ENCODE measurements around the gene CYP26C1.

CYP26C1 gene

GRCh38 chr10:93073539-93074146 is 13.0 kb downstream of the CYP26C1 start, which contains the start of gene CYP26A1:
TSS of gene CYP26A1 (plus strand) at chr10:93073893. CDS start at chr10:93073935, 42 bp downstream.
- H3K4me1 ChIP-seq (ENCODE audit: control insufficient read depth, insufficient read depth, low read length) = peaks cover 39% of the 10 kb centered on the region
- no peaks in the 10 kb centered on the region for H3K36me3 ChIP-seq (ENCODE audit: insufficient read depth, low read length)
- H3K9ac ChIP-seq (ENCODE audit: low read depth, low read length) = no peak within 1 kb of the TSS
- H3K4me2 ChIP-seq (ENCODE audit: low read length) = peak within 1 kb of the TSS; percentile 60
- no peaks in the 10 kb centered on the region for H3K9me3 ChIP-seq (replicated peaks; ENCODE audit: low read length)
- peak within 1 kb of the TSS; percentile 53 for H3K4me3 ChIP-seq (ENCODE audit: low read length)
- H3K27me3 ChIP-seq (ENCODE audit: control insufficient read depth, insufficient read depth, low read length) = peaks cover 90% of the 10 kb centered on the region

DNA sequence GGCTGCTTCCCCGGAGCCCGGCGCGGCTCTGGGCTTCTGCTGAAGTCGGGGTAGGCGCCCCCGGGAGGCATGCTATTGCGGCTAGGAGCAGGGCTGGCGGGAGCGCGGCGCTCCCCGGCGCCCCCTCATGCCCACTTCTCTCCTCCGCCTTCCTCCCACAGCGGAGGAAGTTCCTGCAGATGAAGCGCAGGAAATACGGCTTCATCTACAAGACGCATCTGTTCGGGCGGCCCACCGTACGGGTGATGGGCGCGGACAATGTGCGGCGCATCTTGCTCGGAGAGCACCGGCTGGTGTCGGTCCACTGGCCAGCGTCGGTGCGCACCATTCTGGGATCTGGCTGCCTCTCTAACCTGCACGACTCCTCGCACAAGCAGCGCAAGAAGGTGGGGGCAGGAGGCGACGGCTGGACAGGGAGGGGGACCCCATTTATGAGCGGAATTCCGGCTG is 13.6 kb downstream of the CYP26C1 start:
- peak overlapping the region; percentile 46 for H3K4me3 ChIP-seq (ENCODE audit: low read length)
- peaks cover 85% of the 10 kb centered on the region for H3K27me3 ChIP-seq (ENCODE audit: control insufficient read depth, insufficient read depth, low read length)
- H3K4me1 ChIP-seq (ENCODE audit: control insufficient read depth, insufficient read depth, low read length) = peaks cover 37% of the 10 kb centered on the region
- H3K9me3 ChIP-seq (replicated peaks; ENCODE audit: low read length) = no peaks in the 10 kb centered on the region
- H3K4me2 ChIP-seq (ENCODE audit: low read length) = peak overlapping the region; percentile 60
- H3K9ac ChIP-seq (ENCODE audit: low read depth, low read length) = no peak overlapping the region
- no peaks in the 10 kb centered on the region for H3K36me3 ChIP-seq (ENCODE audit: insufficient read depth, low read length)

- Histone ChIP-seq H3K4me1 (ENCODE audit: control insufficient read depth, insufficient read depth, low read length) (peaks cover 43% of the 10 kb centered on the region), H3K4me3 (ENCODE audit: low read length) (peak overlapping the region; percentile 46), H3K27me3 (ENCODE audit: control insufficient read depth, insufficient read depth, low read length) (peaks cover 84% of the 10 kb centered on the region), H3K9me3 (replicated peaks; ENCODE audit: low read length) (no peaks in the 10 kb centered on the region), H3K36me3 (ENCODE audit: insufficient read depth, low read length) (no peaks in the 10 kb centered on the region), H3K4me2 (ENCODE audit: low read length) (peak overlapping the region; percentile 60), H3K9ac (ENCODE audit: low read depth, low read length) (no peak overlapping the region)
Measured at GRCh38 chr10:93074597-93075368, 14.2 kb downstream of the CYP26C1 start.

GRCh38 chr10:93075369-93076221 is 15.0 kb downstream of the CYP26C1 start:
- Histone ChIP-seq H3K27me3 (ENCODE audit: control insufficient read depth, insufficient read depth, low read length) (peaks cover 79% of the 10 kb centered on the region), H3K9ac (ENCODE audit: low read depth, low read length) (no peak overlapping the region), H3K36me3 (ENCODE audit: insufficient read depth, low read length) (no peaks in the 10 kb centered on the region), H3K9me3 (replicated peaks; ENCODE audit: low read length) (no peaks in the 10 kb centered on the region), H3K4me2 (ENCODE audit: low read length) (peak overlapping the region; percentile 60), H3K4me3 (ENCODE audit: low read length) (no peak overlapping the region), H3K4me1 (ENCODE audit: control insufficient read depth, insufficient read depth, low read length) (peaks cover 51% of the 10 kb centered on the region)

DNA sequence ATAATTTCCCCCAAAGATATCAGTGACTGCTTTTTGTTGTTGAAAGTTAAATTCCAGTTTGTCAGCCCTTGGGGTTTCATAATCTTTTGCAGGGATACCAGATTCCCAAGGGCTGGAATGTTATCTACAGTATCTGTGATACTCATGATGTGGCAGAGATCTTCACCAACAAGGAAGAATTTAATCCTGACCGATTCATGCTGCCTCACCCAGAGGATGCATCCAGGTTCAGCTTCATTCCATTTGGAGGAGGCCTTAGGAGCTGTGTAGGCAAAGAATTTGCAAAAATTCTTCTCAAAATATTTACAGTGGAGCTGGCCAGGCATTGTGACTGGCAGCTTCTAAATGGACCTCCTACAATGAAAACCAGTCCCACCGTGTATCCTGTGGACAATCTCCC is 16.3 kb downstream of the CYP26C1 start:
- Histone ChIP-seq H3K36me3 (ENCODE audit: insufficient read depth, low read length) (no peaks in the 10 kb centered on the region), H3K4me3 (ENCODE audit: low read length) (no peak overlapping the region), H3K4me2 (ENCODE audit: low read length) (no peak overlapping the region), H3K4me1 (ENCODE audit: control insufficient read depth, insufficient read depth, low read length) (peaks cover 52% of the 10 kb centered on the region), H3K27me3 (ENCODE audit: control insufficient read depth, insufficient read depth, low read length) (peaks cover 73% of the 10 kb centered on the region), H3K9me3 (replicated peaks; ENCODE audit: low read length) (no peaks in the 10 kb centered on the region), H3K9ac (ENCODE audit: low read depth, low read length) (no peak overlapping the region)

DNA sequence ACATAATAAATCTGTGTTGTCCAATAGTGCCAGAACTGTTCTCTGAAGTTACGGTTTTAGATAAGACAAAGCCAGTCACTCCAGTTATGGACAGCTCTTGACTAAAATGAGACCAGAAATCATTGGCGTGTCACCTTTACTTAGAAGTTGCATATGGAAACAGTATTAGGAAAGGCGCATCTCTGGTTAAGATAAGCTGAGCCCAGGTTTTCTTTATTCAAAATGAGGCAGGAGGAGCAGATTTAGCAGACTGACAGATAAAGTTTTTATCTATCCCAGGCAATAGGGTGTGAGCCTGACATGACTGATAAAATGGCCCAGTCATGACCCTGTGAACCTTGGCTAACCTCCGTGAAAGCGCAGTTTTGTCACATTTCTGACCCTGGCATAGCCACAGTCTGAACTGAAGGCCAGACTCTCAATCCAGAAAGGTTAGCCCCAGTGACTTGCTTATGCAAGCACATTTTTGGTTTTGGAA is 17.3 kb downstream of the CYP26C1 start:
- peaks cover 63% of the 10 kb centered on the region for H3K27me3 ChIP-seq (ENCODE audit: control insufficient read depth, insufficient read depth, low read length)

DNA sequence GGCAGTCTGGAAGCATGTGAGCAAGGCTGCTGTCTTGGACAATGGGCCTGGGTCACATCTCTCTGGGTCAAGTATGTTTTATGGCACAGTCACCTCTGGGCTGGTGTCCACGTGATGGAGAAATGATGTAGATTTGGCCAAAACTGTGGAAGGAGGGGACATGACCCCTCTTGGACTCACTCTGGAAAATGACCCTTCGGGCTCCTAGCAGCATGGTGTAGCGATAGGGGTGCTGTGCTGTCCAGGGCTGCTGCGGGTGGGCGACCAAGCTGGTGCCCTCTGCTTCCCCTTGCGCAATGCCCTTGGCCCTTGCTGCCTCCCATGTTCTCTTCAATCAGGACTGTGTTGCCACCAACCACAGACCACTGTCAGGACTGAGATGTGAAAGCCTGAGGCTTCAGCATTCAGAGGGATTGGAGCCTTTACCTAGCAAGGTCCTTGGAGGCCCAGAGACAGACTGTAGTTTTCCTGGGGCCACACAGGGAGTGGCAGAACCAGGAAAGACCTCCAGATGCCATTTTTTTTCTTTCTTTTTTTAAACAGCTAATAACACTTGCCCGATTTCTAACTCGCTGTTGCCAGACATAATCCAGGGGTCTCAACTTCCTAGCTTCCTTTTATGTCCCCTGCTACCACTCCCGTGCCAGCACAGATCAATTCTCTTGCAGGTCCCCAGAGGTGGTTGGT is 19.2 kb downstream of the CYP26C1 start:
- peaks cover 47% of the 10 kb centered on the region for H3K27me3 ChIP-seq (ENCODE audit: control insufficient read depth, insufficient read depth, low read length)
- H3K36me3 ChIP-seq (ENCODE audit: insufficient read depth, low read length) = no peaks in the 10 kb centered on the region
- no peaks in the 10 kb centered on the region for H3K9me3 ChIP-seq (replicated peaks; ENCODE audit: low read length)
- peak overlapping the region; percentile 21 for H3K4me3 ChIP-seq (ENCODE audit: low read length)
- peaks cover 29% of the 10 kb centered on the region for H3K4me1 ChIP-seq (ENCODE audit: control insufficient read depth, insufficient read depth, low read length)
- peak overlapping the region; percentile 13 for H3K9ac ChIP-seq (ENCODE audit: low read depth, low read length)
- peak overlapping the region; percentile 71 for H3K4me2 ChIP-seq (ENCODE audit: low read length)

More for the DNA sequence above, 17.3 kb downstream of the CYP26C1 start:
- H3K9ac ChIP-seq (ENCODE audit: low read depth, low read length) = no peak overlapping the region
- H3K36me3 ChIP-seq (ENCODE audit: insufficient read depth, low read length) = no peaks in the 10 kb centered on the region
- no peak overlapping the region for H3K4me2 ChIP-seq (ENCODE audit: low read length)
- H3K9me3 ChIP-seq (replicated peaks; ENCODE audit: low read length) = no peaks in the 10 kb centered on the region
- H3K4me1 ChIP-seq (ENCODE audit: control insufficient read depth, insufficient read depth, low read length) = peaks cover 43% of the 10 kb centered on the region
- no peak overlapping the region for H3K4me3 ChIP-seq (ENCODE audit: low read length)

DNA sequence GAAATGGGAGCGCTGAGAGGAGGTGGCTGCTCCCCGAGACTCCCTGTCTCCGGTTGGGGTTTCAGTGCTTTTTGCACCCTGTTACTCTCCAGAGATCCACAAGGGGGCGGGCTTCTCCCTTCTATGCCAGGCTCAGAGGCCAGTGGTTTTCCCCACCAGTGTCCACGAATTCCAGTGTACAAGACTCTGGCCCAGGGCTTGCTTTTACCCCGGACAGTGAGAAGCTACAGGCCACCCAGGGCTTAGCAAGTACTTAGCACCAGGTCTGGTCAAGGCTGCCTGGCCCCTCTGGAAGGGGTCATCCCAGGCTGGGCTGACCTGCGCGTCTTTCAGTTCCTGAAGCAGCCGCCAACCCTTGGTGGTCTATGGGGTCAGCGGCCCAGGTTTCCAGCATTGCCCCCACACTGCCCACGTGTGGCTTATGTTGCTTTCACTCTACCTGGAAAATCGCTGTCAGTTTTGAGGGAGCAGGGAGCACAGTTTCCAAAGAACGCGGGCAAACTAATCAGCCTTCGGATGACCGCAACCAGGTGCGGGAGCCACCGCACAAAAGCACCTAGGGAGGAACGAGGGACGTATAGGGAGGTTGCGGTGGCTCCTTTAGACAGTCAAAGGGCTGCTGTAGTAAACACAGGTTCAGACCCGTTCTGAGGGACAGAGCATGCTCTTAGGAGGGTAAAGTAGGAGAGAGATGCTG is 19.9 kb downstream of the CYP26C1 start:
- Histone ChIP-seq H3K27me3 (ENCODE audit: control insufficient read depth, insufficient read depth, low read length) (peaks cover 41% of the 10 kb centered on the region), H3K4me1 (ENCODE audit: control insufficient read depth, insufficient read depth, low read length) (peaks cover 23% of the 10 kb centered on the region), H3K4me3 (ENCODE audit: low read length) (peak overlapping the region; percentile 21), H3K9ac (ENCODE audit: low read depth, low read length) (peak overlapping the region; percentile 13), H3K9me3 (replicated peaks; ENCODE audit: low read length) (no peaks in the 10 kb centered on the region), H3K36me3 (ENCODE audit: insufficient read depth, low read length) (no peaks in the 10 kb centered on the region), H3K4me2 (ENCODE audit: low read length) (peak overlapping the region; percentile 71)

- Histone ChIP-seq H3K27me3 (ENCODE audit: control insufficient read depth, insufficient read depth, low read length) (peaks cover 32% of the 10 kb centered on the region), H3K4me1 (ENCODE audit: control insufficient read depth, insufficient read depth, low read length) (peaks cover 23% of the 10 kb centered on the region), H3K9me3 (replicated peaks; ENCODE audit: low read length) (no peaks in the 10 kb centered on the region), H3K9ac (ENCODE audit: low read depth, low read length) (no peak overlapping the region), H3K36me3 (ENCODE audit: insufficient read depth, low read length) (no peaks in the 10 kb centered on the region), H3K4me2 (ENCODE audit: low read length) (no peak overlapping the region), H3K4me3 (ENCODE audit: low read length) (no peak overlapping the region)
Measured at GRCh38 chr10:93081318-93081717, 20.7 kb downstream of the CYP26C1 start.

DNA sequence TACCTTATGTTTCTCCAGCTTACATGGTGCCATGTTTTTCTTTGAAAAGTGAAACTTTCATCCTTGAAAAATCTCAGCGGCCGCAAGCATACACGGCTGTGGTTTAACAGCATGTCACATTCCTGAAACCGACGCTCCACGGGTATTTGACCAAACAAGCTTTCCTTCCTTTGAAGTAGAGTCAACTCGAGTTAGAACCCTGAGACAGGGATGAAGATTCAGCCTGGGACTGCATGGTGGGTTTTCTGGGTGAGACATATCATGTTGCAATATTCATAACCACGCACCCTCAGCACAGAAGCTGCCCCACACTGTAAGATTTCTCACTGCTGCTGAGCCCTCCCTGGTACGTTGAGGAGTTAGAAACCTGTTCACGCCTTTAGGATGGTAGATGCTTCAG is 21.2 kb downstream of the CYP26C1 start:
- Histone ChIP-seq H3K4me3 (ENCODE audit: low read length) (no peak overlapping the region), H3K36me3 (ENCODE audit: insufficient read depth, low read length) (no peaks in the 10 kb centered on the region), H3K27me3 (ENCODE audit: control insufficient read depth, insufficient read depth, low read length) (peaks cover 30% of the 10 kb centered on the region), H3K9ac (ENCODE audit: low read depth, low read length) (no peak overlapping the region), H3K9me3 (replicated peaks; ENCODE audit: low read length) (no peaks in the 10 kb centered on the region), H3K4me2 (ENCODE audit: low read length) (no peak overlapping the region), H3K4me1 (ENCODE audit: control insufficient read depth, insufficient read depth, low read length) (peaks cover 23% of the 10 kb centered on the region)

Measured in skeletal muscle satellite cell (primary cell).